K562 (cell line): Measurements from ENCODE around the gene NFIC. TPM values are rescaled to one million over a fixed set of nuclear protein-coding genes. Genes with fewer than 3 reads are reported as not detected.
A peak's percentile ranks its signal among the peaks of the same experiment; 100 is the strongest.

Experiments used
- ATAC-seq: fragments of 200-7000 bp; cut with Tn5 transposase; 3 replicates; pipeline ENCODE4 v1.9.1; 2020; ENCODE audit warnings: moderate library complexity
- BruUV-seq: library from RNA; stranded (reverse); fragments of 400-500 nt; replicated peaks from 2 replicates; lab custom pipeline; 2021; lab: Mats Ljungman, UMichigan
- CTCF ChIA-PET: fragments of 300-600 bp; formaldehyde crosslinking; extraction: SDS; loops from one replicate; lab custom pipeline; 2021; ENCODE audit warnings: low intra/inter-chr PET ratio; lab: Yijun Ruan, JAX
- POLR2A ChIA-PET: fragments of 300-600, 350-650 bp; sonication (Branson Sonifier 250); formaldehyde crosslinking; extraction: SDS; loops from one replicate; lab custom pipeline; 2021; ENCODE audit warnings: antibody characterized with exemption, inconsistent platforms; lab: Yijun Ruan, JAX
- DNase-seq, 4 experiments: peaks; one replicate each; pipeline versions ENCODE4 v3.0.0 to v3.0.0-alpha.2; 2011 to 2018; ENCODE audit warnings: low spot score in 3 of 4, mixed read lengths in 3 of 4; ENCODE audit errors: extremely low read depth in 1 of 4
- FAIRE-seq: peaks from 2 replicates; lab custom pipeline; 2011; peaks lifted over from hg19 to GRCh38; lab: Jason Lieb, UNC
- H2AFZ ChIP-seq: 2 replicates; pipeline ENCODE4 v1.6.0; 2011; ENCODE audit warnings: low read depth, low read length, control low read depth, inconsistent platforms
- H3K27ac ChIP-seq: fragments of 200-600 bp; 3 replicates; pipeline ENCODE4 v1.8.0; 2011; ENCODE audit warnings: low read depth, mild to moderate bottlenecking, control low read depth, inconsistent platforms, low read length, moderate library complexity, mixed read lengths; ENCODE audit errors: extremely low read depth
- H3K27me3 ChIP-seq, 2 experiments: fragments of 300-600 bp in 1 of 2; 2 replicates in 1 of 2; 3 replicates in 1 of 2; pipeline versions ENCODE4 v1.6.0 to v1.8.0; 2011; ENCODE audit warnings: inconsistent platforms in 2 of 2, low read length in 2 of 2, mild to moderate bottlenecking in 1 of 2, mixed read lengths in 1 of 2, moderate library complexity in 1 of 2; ENCODE audit not compliant: control insufficient read depth in 2 of 2, insufficient read depth in 2 of 2
- H3K36me3 ChIP-seq: fragments of 300-600 bp; 3 replicates; pipeline ENCODE4 v1.8.0; 2011; ENCODE audit warnings: mild to moderate bottlenecking, low read length, inconsistent platforms; ENCODE audit not compliant: control insufficient read depth, insufficient read depth
- H3K4me1 ChIP-seq, 2 experiments: fragments of 200-600 bp in 1 of 2; replicated peaks in 1 of 2; 2 replicates in 1 of 2; 3 replicates in 1 of 2; pipeline versions ENCODE4 v1.5.1 to v1.8.0; 2011; ENCODE audit warnings: inconsistent platforms in 2 of 2, low read length in 2 of 2, mild to moderate bottlenecking in 1 of 2, mixed read lengths in 1 of 2, moderate library complexity in 1 of 2; ENCODE audit not compliant: control insufficient read depth in 2 of 2, insufficient read depth in 2 of 2
- H3K4me2 ChIP-seq: 2 replicates; pipeline ENCODE4 v1.6.1; 2011; ENCODE audit warnings: low read length, control low read depth, inconsistent platforms, mixed read lengths; ENCODE audit not compliant: insufficient read depth
- H3K4me3 ChIP-seq: fragments of 200-600 bp; sonication (generic), shearing (Covaris generic); 2 replicates; pipeline ENCODE4 v1.5.1; 2016; ENCODE audit warnings: control low read depth, inconsistent platforms
- H3K79me2 ChIP-seq: fragments of 200-600 bp; 3 replicates; pipeline ENCODE4 v1.8.0; 2011; ENCODE audit warnings: low read length, inconsistent platforms; ENCODE audit not compliant: control insufficient read depth, insufficient read depth
- H3K9ac ChIP-seq, 2 experiments: 2 replicates each; pipeline versions ENCODE4 v1.6.0 to v1.6.1; 2011; ENCODE audit warnings: low read depth in 2 of 2, low read length in 2 of 2, control low read depth in 1 of 2, inconsistent platforms in 1 of 2, mild to moderate bottlenecking in 1 of 2, mixed read lengths in 1 of 2; ENCODE audit not compliant: insufficient read depth in 1 of 2
- H3K9me1 ChIP-seq: one replicate; pipeline ENCODE4 v1.6.0; 2011; ENCODE audit warnings: inconsistent platforms, mild to moderate bottlenecking, low read length, moderate library complexity; ENCODE audit not compliant: control insufficient read depth, insufficient read depth
- H3K9me3 ChIP-seq: replicated peaks from 2 replicates; pipeline ENCODE4 v1.5.1; 2011; ENCODE audit warnings: low read depth, low read length, inconsistent platforms; ENCODE audit not compliant: control insufficient read depth, insufficient read depth
- H4K20me1 ChIP-seq: replicated peaks from 2 replicates; pipeline ENCODE4 v1.6.1; 2011; ENCODE audit warnings: low read length, inconsistent platforms, mixed read lengths; ENCODE audit not compliant: control insufficient read depth, insufficient read depth
- DDX20 ChIP-seq: fragments of 450-650 bp; IDR thresholded peaks from 2 replicates; pipeline ENCODE4 v1.6.1; 2016; ENCODE audit warnings: missing genetic modification characterization, low read depth, mild to moderate bottlenecking, missing compliant biosample characterization, moderate library complexity
- FOSL1 ChIP-seq: fragments of 200-800 bp; sonication (Bioruptor generic); conservative IDR thresholded peaks from 2 replicates; pipeline ENCODE4 v1.6.1; 2016; ENCODE audit warnings: missing genetic modification characterization, missing compliant biosample characterization
- GABPA ChIP-seq: fragments of 200-800 bp; sonication (Bioruptor generic); conservative IDR thresholded peaks from 2 replicates; pipeline ENCODE4 v1.6.1; 2016; ENCODE audit warnings: low read depth, missing genetic modification characterization, missing compliant biosample characterization
- NCOA1 ChIP-seq: fragments of 450-650 bp; IDR thresholded peaks from 2 replicates; pipeline ENCODE4 v1.6.1; 2016; ENCODE audit warnings: low read depth
- PHB2 ChIP-seq: fragments of 450-650 bp; IDR thresholded peaks from 2 replicates; pipeline ENCODE4 v1.6.1; 2017; ENCODE audit warnings: low read depth
- RFX5 ChIP-seq: IDR thresholded peaks from 2 replicates; pipeline ENCODE4 v1.6.1; 2011; ENCODE audit warnings: low read depth, mild to moderate bottlenecking, improper control_type of control experiment, low read length
- SMARCA4 ChIP-seq: fragments of 450-650 bp; IDR thresholded peaks from 2 replicates; pipeline ENCODE4 v1.6.1; 2016
- STAT5A ChIP-seq: IDR thresholded peaks from 2 replicates; pipeline ENCODE4 v1.6.1; 2012; ENCODE audit warnings: low read length, inconsistent platforms, borderline replicate concordance
- WHSC1 ChIP-seq: IDR thresholded peaks from one replicate; pipeline ENCODE4 v1.6.1; 2012; ENCODE audit warnings: low read length, control low read depth, inconsistent platforms
- ZKSCAN1 ChIP-seq: fragments of 150-350 bp; IDR thresholded peaks from 2 replicates; pipeline ENCODE4 v1.6.1; 2016; ENCODE audit warnings: low read depth, low read length
- WGBS: fragments of 100-300 bp; shearing (Covaris generic); methylation state at CpG from one replicate; pipeline ENCODE4 v1.1.6; 2016; ENCODE audit warnings: low coverage, mixed read lengths; ENCODE audit not compliant: insufficient coverage; ENCODE audit errors: missing lambda C conversion rate; 5-methylcytosine and 5-hydroxymethylcytosine counted together
- in situ Hi-C: fragments of 300-500 bp; cut with MboI; formaldehyde crosslinking; loops from 4 replicates; pipeline ENCODE4 v1.15.0; 2018; ENCODE audit warnings: inconsistent platforms, mixed read lengths
- intact Hi-C: fragments of 100-400 bp; cut with micrococcal nuclease; formaldehyde crosslinking; loops from 2 replicates; pipeline ENCODE4 v1.14.2; 2022
- polyA plus RNA-seq, 8 experiments: library from polyadenylated mRNA; depleted of rRNA in 4 of 8; stranded (reverse) in 5 of 8; unstranded in 3 of 8; fragments of >200 nt; fragmentation: Nextera tagmentation in 2 of 8; fragmentation: Illumina TruSeq in 1 of 8; extraction: Ambion mirVana in 2 of 8; extraction: Trizol in 1 of 8; gene quantifications; 2 replicates each; pipeline versions ENCODE4 v1.2.1 to v1.2.3, GENCODE V29; 2011 to 2014; ENCODE audit warnings: inconsistent platforms in 1 of 8, missing spikeins in 1 of 8
- total RNA-seq, 7 experiments: library from RNA; depleted of rRNA in 6 of 7; stranded (reverse); fragments of >200 nt in 6 of 7; fragmentation: Illumina TruSeq in 2 of 7; extraction: Trizol in 2 of 7; gene quantifications; 2 replicates each; pipeline versions ENCODE4 v1.2.1 to v1.2.3, GENCODE V29; 2011 to 2021; ENCODE audit warnings: low replicate concordance in 1 of 7
- TF ChIP-seq, protein P1 (sequence below): fragments of 250-450 bp; sonication (Bioruptor Pico); IDR thresholded peaks from 2 replicates; pipeline ENCODE4 v1.4.0; 2020; ENCODE audit warnings: mild to moderate bottlenecking, moderate library complexity
- TF ChIP-seq, protein P2 (sequence below): sonication (generic); IDR thresholded peaks from 2 replicates; pipeline ENCODE4 v1.6.1; 2016
- TF ChIP-seq, protein P3 (sequence below): sonication (generic); formaldehyde crosslinking; IDR thresholded peaks from 2 replicates; pipeline ENCODE4 v1.9.0; 2022; ENCODE audit warnings: mild to moderate bottlenecking, missing genetic modification reagents

NFIC gene
- total and polyA plus RNA-seq, 9 of the 15 experiments (the other 6 are each of a cell fraction or from before 2014, with no cell fraction given), result 0.71 to 62.1 (median 6.9) TPM

DNA sequence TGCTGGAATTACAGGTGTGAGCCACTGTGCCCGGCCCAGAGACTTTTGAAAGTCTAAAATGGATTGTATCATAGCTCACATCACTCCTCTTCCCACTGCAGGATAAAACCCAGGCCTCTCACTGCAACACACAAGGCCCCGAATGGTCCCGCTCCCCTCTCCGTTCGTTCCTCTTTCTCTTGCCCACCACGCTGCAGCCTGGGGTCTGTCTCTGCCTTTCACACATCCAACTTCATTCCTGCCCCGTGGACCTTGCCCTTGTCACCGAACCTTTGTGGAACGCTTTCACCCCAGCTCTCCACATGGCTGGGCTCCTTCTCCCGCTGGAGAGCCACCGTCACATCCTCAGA is 42.6 kb downstream of the NFIC start:
- Histone ChIP-seq H2AFZ (no peak overlapping the region), H3K9me3 (no peaks in the 10 kb centered on the region), H3K27me3 (no peaks in the 10 kb centered on the region), H4K20me1 (peaks cover 37% of the 10 kb centered on the region)
- in situ Hi-C loops, result no loop called here
- CTCF ChIA-PET, result no interaction called here
- no peak for TF ChIP-seq STAT5A
- no peak for TF ChIP-seq NCOA1
- no peak for TF ChIP-seq SMARCA4
- no peak for TF ChIP-seq RFX5
- TF ChIP-seq, all 486 proteins: peak for 0
- ATAC-seq, result no peak
- H3K4me2 ChIP-seq, result no peak overlapping the region
- H3K27ac ChIP-seq, result no peak overlapping the region
- H3K9me1 ChIP-seq, result no peaks in the 10 kb centered on the region
- H3K36me3 ChIP-seq, result peaks cover 79% of the 10 kb centered on the region; the same call in 2 of the 3 replicates
- POLR2A ChIA-PET, result no interaction called here
- H3K4me3 ChIP-seq, result no peak overlapping the region
- peak overlapping the region in 1 of 2 experiments; percentile 64; a peak in 1 of 4 replicates for H3K9ac ChIP-seq
- peak in 1 of 4 experiments; percentile 5 for DNase-seq
- H3K4me1 ChIP-seq, result peaks cover 0 to 18% of the 10 kb centered on the region in 2 experiments; a peak in 2 of 5 replicates
- intact Hi-C loops, result no loop called here
- FAIRE-seq, result no peak
- no TSS peak for BruUV-seq
- WGBS, result 96% methylated on average over 8 of the region's 11 CpGs
- H3K79me2 ChIP-seq, result peaks cover 83% of the 10 kb centered on the region

DNA sequence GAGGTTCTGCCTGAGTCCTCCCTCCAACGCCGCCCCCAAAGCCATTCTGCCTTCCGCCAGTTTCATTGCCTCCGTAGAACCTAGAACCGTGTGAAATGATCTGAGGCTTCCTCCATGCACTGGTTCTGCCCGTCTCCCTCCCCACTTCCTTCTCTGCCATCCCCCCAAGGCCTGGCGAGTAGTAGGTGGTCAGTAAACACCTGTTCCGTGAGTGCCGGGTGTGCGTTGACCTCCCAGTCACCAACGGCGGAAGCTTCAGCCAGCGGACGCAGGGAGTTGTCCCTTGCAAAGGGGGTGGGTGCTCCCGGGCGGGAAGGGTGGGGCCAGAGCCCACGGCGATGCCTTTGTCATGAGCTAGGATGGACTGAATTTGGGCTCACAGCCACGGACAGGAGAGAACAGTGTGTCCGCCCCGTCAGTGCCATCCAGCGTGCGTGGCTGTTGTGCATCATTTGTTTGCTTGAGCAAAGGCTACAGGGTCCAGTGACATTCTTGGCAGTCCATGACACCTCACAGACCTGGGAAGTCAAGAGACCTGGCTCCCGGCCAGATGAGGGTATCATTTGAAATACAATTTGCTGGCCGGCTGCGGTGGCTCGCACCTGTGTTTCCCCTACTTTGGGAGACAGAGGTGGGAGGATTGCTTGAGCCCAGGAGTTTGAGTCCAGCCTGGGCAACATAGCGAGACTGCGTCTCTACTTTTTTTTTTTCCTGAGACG is 43.1 kb downstream of the NFIC start:
- 81% methylated on average over 23 of the region's 30 CpGs for WGBS
- no peak for DNase-seq
- Histone ChIP-seq H3K79me2 (peaks cover 80% of the 10 kb centered on the region), H4K20me1 (peaks cover 38% of the 10 kb centered on the region), H3K4me1 (peaks cover 0 to 13% of the 10 kb centered on the region in 2 experiments; a peak in 2 of 5 replicates), H3K9me3 (no peaks in the 10 kb centered on the region), H3K9ac (peak overlapping the region in 1 of 2 experiments; percentile 64; a peak in 1 of 4 replicates), H3K4me3 (no peak overlapping the region), H3K27ac (no peak overlapping the region), H3K36me3 (peaks cover 78% of the 10 kb centered on the region; the same call in 2 of the 3 replicates), H3K9me1 (no peaks in the 10 kb centered on the region), H3K27me3 (no peaks in the 10 kb centered on the region), H3K4me2 (no peak overlapping the region), H2AFZ (no peak overlapping the region)
- ChIA-PET CTCF (no interaction called here), POLR2A (interaction anchor here (0.6 to 1.4 kb wide), 3 partner anchors 13 to 623 kb away, joined by 3 read pairs; no protein-coding TSS in a partner anchor)
- intact Hi-C loops, result no loop called here
- FAIRE-seq, result no peak
- no TSS peak for BruUV-seq
- no peak for ATAC-seq
- in situ Hi-C loops, result no loop called here
- TF ChIP-seq WHSC1 (no peak), DDX20 (tag) (no peak), PHB2 (no peak), FOSL1 (tag) (no peak), GABPA (tag) (no peak), ZKSCAN1 (peak; percentile 52; the same call in 1 of the 2 replicates)
- TF ChIP-seq, protein P1, sequence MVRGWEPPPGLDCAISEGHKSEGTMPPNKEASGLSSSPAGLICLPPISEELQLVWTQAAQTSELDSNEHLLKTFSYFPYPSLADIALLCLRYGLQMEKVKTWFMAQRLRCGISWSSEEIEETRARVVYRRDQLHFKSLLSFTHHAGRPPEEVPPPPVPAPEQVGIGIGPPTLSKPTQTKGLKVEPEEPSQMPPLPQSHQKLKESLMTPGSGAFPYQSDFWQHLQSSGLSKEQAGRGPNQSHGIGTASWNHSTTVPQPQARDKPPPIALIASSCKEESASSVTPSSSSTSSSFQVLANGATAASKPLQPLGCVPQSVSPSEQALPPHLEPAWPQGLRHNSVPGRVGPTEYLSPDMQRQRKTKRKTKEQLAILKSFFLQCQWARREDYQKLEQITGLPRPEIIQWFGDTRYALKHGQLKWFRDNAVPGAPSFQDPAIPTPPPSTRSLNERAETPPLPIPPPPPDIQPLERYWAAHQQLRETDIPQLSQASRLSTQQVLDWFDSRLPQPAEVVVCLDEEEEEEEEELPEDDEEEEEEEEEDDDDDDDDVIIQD (CRISPR knock-in tag), result no peak
- TF ChIP-seq, protein P2, sequence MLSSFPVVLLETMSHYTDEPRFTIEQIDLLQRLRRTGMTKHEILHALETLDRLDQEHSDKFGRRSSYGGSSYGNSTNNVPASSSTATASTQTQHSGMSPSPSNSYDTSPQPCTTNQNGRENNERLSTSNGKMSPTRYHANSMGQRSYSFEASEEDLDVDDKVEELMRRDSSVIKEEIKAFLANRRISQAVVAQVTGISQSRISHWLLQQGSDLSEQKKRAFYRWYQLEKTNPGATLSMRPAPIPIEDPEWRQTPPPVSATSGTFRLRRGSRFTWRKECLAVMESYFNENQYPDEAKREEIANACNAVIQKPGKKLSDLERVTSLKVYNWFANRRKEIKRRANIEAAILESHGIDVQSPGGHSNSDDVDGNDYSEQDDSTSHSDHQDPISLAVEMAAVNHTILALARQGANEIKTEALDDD, result no peak
- TF ChIP-seq, protein P3, sequence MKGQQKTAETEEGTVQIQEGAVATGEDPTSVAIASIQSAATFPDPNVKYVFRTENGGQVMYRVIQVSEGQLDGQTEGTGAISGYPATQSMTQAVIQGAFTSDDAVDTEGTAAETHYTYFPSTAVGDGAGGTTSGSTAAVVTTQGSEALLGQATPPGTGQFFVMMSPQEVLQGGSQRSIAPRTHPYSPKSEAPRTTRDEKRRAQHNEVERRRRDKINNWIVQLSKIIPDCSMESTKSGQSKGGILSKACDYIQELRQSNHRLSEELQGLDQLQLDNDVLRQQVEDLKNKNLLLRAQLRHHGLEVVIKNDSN (CRISPR knock-in tag), result no peak
